ENCODE measurements around the gene CLCN1.

- no peak for TF ChIP-seq CTCF (conservative IDR thresholded peaks at IDR 0.05; ENCODE audit: low read depth, low read length)
- TF ChIP-seq EZH2 (IDR thresholded peaks at IDR 0.05; ENCODE audit: borderline replicate concordance, low read depth, low read length, poor library complexity, severe bottlenecking) = no peak
Observed at GRCh38 chr7:143395187-143396149, 79.6 kb downstream of the CLCN1 start.

Measured in A673 (cell line).